Type B pancreatic cell (in vitro differentiated cells): ENCODE results near the gene TSNAXIP1. TPM values are rescaled to one million over a fixed set of nuclear protein-coding genes. Genes with fewer than 3 reads are reported as not detected.

ENCODE experiments used
- DNase-seq: peaks from one replicate; pipeline ENCODE4 v3.0.0; 2021; ENCODE audit warnings: mixed read lengths; ENCODE audit not compliant: unreplicated experiment; ENCODE audit errors: extremely low spot score
- H3K27ac Mint-ChIP-seq: 2 replicates; pipeline ENCODE4 v1.8.0; 2021; ENCODE audit warnings: mild to moderate bottlenecking, mixed read lengths
- H3K27me3 Mint-ChIP-seq: 2 replicates; pipeline ENCODE4 v1.8.0; 2021; ENCODE audit warnings: mixed read lengths
- H3K36me3 Mint-ChIP-seq: 2 replicates; pipeline ENCODE4 v1.8.0; 2021; ENCODE audit warnings: mixed read lengths
- H3K4me1 Mint-ChIP-seq: one replicate; pipeline ENCODE4 v1.8.0; 2021; ENCODE audit warnings: mixed read lengths; ENCODE audit not compliant: unreplicated experiment
- H3K4me3 Mint-ChIP-seq: 2 replicates; pipeline ENCODE4 v1.8.0; 2021; ENCODE audit warnings: mild to moderate bottlenecking, mixed read lengths
- H3K9me3 Mint-ChIP-seq: 2 replicates; pipeline ENCODE4 v1.8.0; 2021; ENCODE audit warnings: mixed read lengths
- CTCF ChIP-seq: fragments of 200-600 bp; sonication (generic); conservative IDR thresholded peaks from 2 replicates; pipeline ENCODE4 v1.5.0; 2021; ENCODE audit warnings: antibody characterized with exemption, mild to moderate bottlenecking
- total RNA-seq: library from RNA; stranded (reverse); gene quantifications from 2 replicates; pipeline ENCODE4 v1.2.1, GENCODE V29; 2021; ENCODE audit warnings: low replicate concordance

TSNAXIP1 gene
- total RNA-seq, 1 donor from 2014 or later, result 7.2 TPM

GRCh38 chr16:67786491-67786890 lies 20.2 kb upstream of the TSNAXIP1 start:
- no peak for TF ChIP-seq CTCF
- H3K4me3 Mint-ChIP-seq, result no peak overlapping the region
- H3K27ac Mint-ChIP-seq, result no peak overlapping the region
- no peaks in the 10 kb centered on the region for H3K27me3 Mint-ChIP-seq
- no peak for DNase-seq
- no peaks in the 10 kb centered on the region for H3K9me3 Mint-ChIP-seq
- H3K36me3 Mint-ChIP-seq, result peaks cover 8% of the 10 kb centered on the region
- H3K4me1 Mint-ChIP-seq, result no peaks in the 10 kb centered on the region

- H3K4me1 Mint-ChIP-seq, result no peaks in the 10 kb centered on the region
- no peaks in the 10 kb centered on the region for H3K27me3 Mint-ChIP-seq
- no peak for DNase-seq
- H3K36me3 Mint-ChIP-seq, result no peaks in the 10 kb centered on the region
- H3K4me3 Mint-ChIP-seq, result no peak overlapping the region
- no peak overlapping the region for H3K27ac Mint-ChIP-seq
- TF ChIP-seq CTCF, result no peak
- no peaks in the 10 kb centered on the region for H3K9me3 Mint-ChIP-seq
Measured at GRCh38 chr16:67790071-67790470, 16.6 kb upstream of the TSNAXIP1 start.

GRCh38 chr16:67796099-67796718 lies 10.5 kb upstream of the TSNAXIP1 start:
- DNase-seq, result no peak
- Mint-ChIP-seq H3K4me1 (peaks cover 5% of the 10 kb centered on the region), H3K27ac (peak overlapping the region; percentile 17)

GRCh38 chr16:67800338-67800926 lies 6.3 kb upstream of the TSNAXIP1 start:
- no peak overlapping the region for H3K4me3 Mint-ChIP-seq
- DNase-seq, result no peak
- H3K4me1 Mint-ChIP-seq, result peaks cover 11% of the 10 kb centered on the region
- peaks cover 27% of the 10 kb centered on the region for H3K36me3 Mint-ChIP-seq
- no peak for TF ChIP-seq CTCF
- H3K27ac Mint-ChIP-seq, result peak overlapping the region; percentile 36
- H3K27me3 Mint-ChIP-seq, result no peaks in the 10 kb centered on the region
- no peaks in the 10 kb centered on the region for H3K9me3 Mint-ChIP-seq

More at GRCh38 chr16:67796099-67796718, 10.5 kb upstream of the TSNAXIP1 start:
- no peak overlapping the region for H3K4me3 Mint-ChIP-seq
- TF ChIP-seq CTCF, result no peak
- peaks cover 23% of the 10 kb centered on the region for H3K36me3 Mint-ChIP-seq
- no peaks in the 10 kb centered on the region for H3K9me3 Mint-ChIP-seq
- no peaks in the 10 kb centered on the region for H3K27me3 Mint-ChIP-seq

- H3K4me3 Mint-ChIP-seq, result no peak overlapping the region
- no peak for TF ChIP-seq CTCF
- no peaks in the 10 kb centered on the region for H3K9me3 Mint-ChIP-seq
- no peak overlapping the region for H3K27ac Mint-ChIP-seq
- no peaks in the 10 kb centered on the region for H3K27me3 Mint-ChIP-seq
- peaks cover 27% of the 10 kb centered on the region for H3K36me3 Mint-ChIP-seq
- no peak for DNase-seq
- peaks cover 14% of the 10 kb centered on the region for H3K4me1 Mint-ChIP-seq
Measured at GRCh38 chr16:67801241-67801640, 5.4 kb upstream of the TSNAXIP1 start.
